DMS53 treated with DMSO at 0.1 percent for 48 hours (cell line): ENCODE data around the gene IVL.

Experiments
- DNase-seq: peaks from one replicate; lab custom pipeline; 2025; ENCODE audit not compliant: unreplicated experiment; lab: John Stamatoyannopoulos, UW

The IVL gene

GRCh38 chr1:152907686-152908601 is at the start of gene IVL:
TSS of gene IVL (plus strand) at chr1:152908546. CDS start at chr1:152909798, 1,252 bp downstream.
- DNase-seq, result no peak

GRCh38 chr1:152859696-152860095 is 48.6 kb upstream of the IVL start, which contains the start of gene LCE7A:
TSS of gene LCE7A (plus strand) at chr1:152859996. CDS start at chr1:152860698, 702 bp downstream.
- no peak for DNase-seq

- DNase-seq, result no peak
Observed at GRCh38 chr1:152860129-152860528, 48.2 kb upstream of the IVL start.

GRCh38 chr1:152861374-152861773 is 47.0 kb upstream of the IVL start:
- no peak for DNase-seq

GRCh38 chr1:152864443-152864842 is 43.9 kb upstream of the IVL start:
- no peak for DNase-seq

GRCh38 chr1:152866321-152866720 is 42.0 kb upstream of the IVL start:
- no peak for DNase-seq

GRCh38 chr1:152869808-152870419 is 38.4 kb upstream of the IVL start:
- peak; percentile 41 for DNase-seq

GRCh38 chr1:152870831-152871730 is 37.3 kb upstream of the IVL start:
- DNase-seq, result no peak

- no peak for DNase-seq
Observed at GRCh38 chr1:152871731-152872126, 36.6 kb upstream of the IVL start.

- no peak for DNase-seq
Observed at GRCh38 chr1:152873495-152873894, 34.9 kb upstream of the IVL start.

GRCh38 chr1:152876827-152877226 is 31.5 kb upstream of the IVL start:
- DNase-seq, result no peak

- DNase-seq, result no peak
Observed at GRCh38 chr1:152878042-152878441, 30.3 kb upstream of the IVL start, which contains the start of gene SMCP. TSS of gene SMCP (plus strand) at chr1:152878322. CDS start at chr1:152884423, 6,101 bp downstream.

GRCh38 chr1:152879559-152880198 is 28.7 kb upstream of the IVL start:
- DNase-seq, result no peak

- DNase-seq, result no peak
Observed at GRCh38 chr1:152880316-152880715, 28.0 kb upstream of the IVL start.

GRCh38 chr1:152880907-152881306 is 27.4 kb upstream of the IVL start:
- DNase-seq, result no peak

GRCh38 chr1:152884085-152884484 is 24.3 kb upstream of the IVL start:
- DNase-seq, result no peak

GRCh38 chr1:152884506-152884905 is 23.8 kb upstream of the IVL start:
- DNase-seq, result no peak

- no peak for DNase-seq
Observed at GRCh38 chr1:152884966-152885624, 23.3 kb upstream of the IVL start.

GRCh38 chr1:152886085-152886484 is 22.3 kb upstream of the IVL start:
- no peak for DNase-seq

- no peak for DNase-seq
Observed at GRCh38 chr1:152886758-152887409, 21.5 kb upstream of the IVL start.
